ENCODE data around the gene PLXNB1. TPM values are rescaled to one million over a fixed set of nuclear protein-coding genes. Genes with fewer than 3 reads are reported as not detected.

Gene PLXNB1
- total RNA-seq, 1 experiment from 2014 or later, result 35.6 TPM

DNA sequence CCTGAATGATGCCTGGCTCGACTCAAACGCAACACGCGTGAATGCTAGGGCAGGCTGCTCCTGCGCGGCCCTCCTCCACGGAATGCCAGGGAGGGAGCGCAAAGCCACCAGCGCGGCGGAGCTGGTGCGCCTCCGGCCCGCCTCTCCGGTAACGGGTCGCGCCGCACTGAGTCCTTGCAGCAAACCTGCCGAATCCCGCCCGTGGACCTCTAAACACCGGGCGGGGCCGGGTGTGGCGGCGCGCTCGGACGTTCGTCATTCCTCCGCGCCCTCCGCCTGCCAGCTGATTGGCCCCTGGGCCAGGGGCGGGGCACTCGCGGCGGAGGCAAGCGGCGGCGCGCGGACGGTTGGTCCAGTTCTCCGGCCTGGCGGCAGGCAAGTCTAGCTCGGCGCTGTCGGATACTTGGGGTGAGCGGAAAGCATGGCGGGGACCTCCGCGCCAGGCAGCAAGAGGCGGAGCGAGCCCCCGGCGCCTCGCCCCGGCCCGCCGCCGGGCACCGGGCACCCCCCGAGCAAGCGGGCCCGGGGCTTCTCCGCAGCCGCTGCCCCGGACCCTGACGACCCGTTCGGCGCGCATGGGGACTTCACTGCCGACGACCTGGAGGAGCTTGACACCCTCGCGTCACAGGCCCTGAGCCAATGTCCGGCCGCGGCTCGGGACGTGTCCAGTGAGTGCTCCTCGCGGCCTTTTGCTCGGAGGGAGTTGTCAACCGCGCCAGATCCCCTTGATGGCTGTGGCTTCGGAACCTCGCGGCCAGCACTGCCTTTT is 16.7 kb upstream of the PLXNB1 start, which contains the start of gene ATRIP:
TSS of gene ATRIP (plus strand) at position 313 of the 769 bp plus-strand sequence. CDS start at position 422, 109 bp downstream.
- no peaks in the 10 kb centered on the region for H4K20me1 ChIP-seq (ENCODE audit: insufficient read depth)
- BruUV-seq (replicated peaks), result no TSS peak
- no peaks in the 10 kb centered on the region for H3K9me3 ChIP-seq (ENCODE audit: control insufficient read depth in 1 of 2, insufficient read depth in 1 of 2, low read depth in 1 of 2, low read length in 2 of 2)
- ATAC-seq, result peak; percentile 88
- no peaks in the 10 kb centered on the region for H3K27me3 ChIP-seq (ENCODE audit: insufficient read depth, low read length)
- peak; percentile 62 for DNase-seq (ENCODE audit: low read depth, low spot score)
- peak within 1 kb of the TSS; percentile 96 to 97 for H3K4me3 ChIP-seq (replicated peaks in 1 of 2; ENCODE audit: low read depth in 1 of 2, low read length in 2 of 2)
- peak within 1 kb of the TSS; percentile 84 for H3K4me2 ChIP-seq (ENCODE audit: low read length)
- H3K27ac ChIP-seq (ENCODE audit: low read depth, low read length), result peak within 1 kb of the TSS; percentile 82
- TF ChIP-seq, protein P1, sequence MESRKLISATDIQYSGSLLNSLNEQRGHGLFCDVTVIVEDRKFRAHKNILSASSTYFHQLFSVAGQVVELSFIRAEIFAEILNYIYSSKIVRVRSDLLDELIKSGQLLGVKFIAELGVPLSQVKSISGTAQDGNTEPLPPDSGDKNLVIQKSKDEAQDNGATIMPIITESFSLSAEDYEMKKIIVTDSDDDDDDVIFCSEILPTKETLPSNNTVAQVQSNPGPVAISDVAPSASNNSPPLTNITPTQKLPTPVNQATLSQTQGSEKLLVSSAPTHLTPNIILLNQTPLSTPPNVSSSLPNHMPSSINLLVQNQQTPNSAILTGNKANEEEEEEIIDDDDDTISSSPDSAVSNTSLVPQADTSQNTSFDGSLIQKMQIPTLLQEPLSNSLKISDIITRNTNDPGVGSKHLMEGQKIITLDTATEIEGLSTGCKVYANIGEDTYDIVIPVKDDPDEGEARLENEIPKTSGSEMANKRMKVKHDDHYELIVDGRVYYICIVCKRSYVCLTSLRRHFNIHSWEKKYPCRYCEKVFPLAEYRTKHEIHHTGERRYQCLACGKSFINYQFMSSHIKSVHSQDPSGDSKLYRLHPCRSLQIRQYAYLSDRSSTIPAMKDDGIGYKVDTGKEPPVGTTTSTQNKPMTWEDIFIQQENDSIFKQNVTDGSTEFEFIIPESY (IDR thresholded peaks at IDR 0.05; ENCODE audit: extremely low read depth, insufficient replicate concordance, low read length), result peak; percentile 40
- TF ChIP-seq YY1 (IDR thresholded peaks at IDR 0.05; ENCODE audit: extremely low read depth, insufficient replicate concordance, low read depth, low read length), result peak; percentile 70
- peak; percentile 95 for TF ChIP-seq POLR2A (IDR thresholded peaks at IDR 0.05; ENCODE audit: borderline replicate concordance, extremely low read depth, insufficient read depth, insufficient read length)
- TF ChIP-seq CEBPB (IDR thresholded peaks at IDR 0.05; ENCODE audit: low read depth), result no peak
- peak; percentile 41 for TF ChIP-seq TCF7L2 (IDR thresholded peaks at IDR 0.05; ENCODE audit: borderline replicate concordance, extremely low read depth, insufficient read depth, insufficient read length)
- peak; percentile 88 for TF ChIP-seq ZFX (IDR thresholded peaks at IDR 0.05)
- no peak for TF ChIP-seq JUND (IDR thresholded peaks at IDR 0.05)
- TF ChIP-seq POLR2AphosphoS5 (IDR thresholded peaks at IDR 0.05; ENCODE audit: low read depth, low read length), result peak; percentile 99
- TF ChIP-seq, protein P2, sequence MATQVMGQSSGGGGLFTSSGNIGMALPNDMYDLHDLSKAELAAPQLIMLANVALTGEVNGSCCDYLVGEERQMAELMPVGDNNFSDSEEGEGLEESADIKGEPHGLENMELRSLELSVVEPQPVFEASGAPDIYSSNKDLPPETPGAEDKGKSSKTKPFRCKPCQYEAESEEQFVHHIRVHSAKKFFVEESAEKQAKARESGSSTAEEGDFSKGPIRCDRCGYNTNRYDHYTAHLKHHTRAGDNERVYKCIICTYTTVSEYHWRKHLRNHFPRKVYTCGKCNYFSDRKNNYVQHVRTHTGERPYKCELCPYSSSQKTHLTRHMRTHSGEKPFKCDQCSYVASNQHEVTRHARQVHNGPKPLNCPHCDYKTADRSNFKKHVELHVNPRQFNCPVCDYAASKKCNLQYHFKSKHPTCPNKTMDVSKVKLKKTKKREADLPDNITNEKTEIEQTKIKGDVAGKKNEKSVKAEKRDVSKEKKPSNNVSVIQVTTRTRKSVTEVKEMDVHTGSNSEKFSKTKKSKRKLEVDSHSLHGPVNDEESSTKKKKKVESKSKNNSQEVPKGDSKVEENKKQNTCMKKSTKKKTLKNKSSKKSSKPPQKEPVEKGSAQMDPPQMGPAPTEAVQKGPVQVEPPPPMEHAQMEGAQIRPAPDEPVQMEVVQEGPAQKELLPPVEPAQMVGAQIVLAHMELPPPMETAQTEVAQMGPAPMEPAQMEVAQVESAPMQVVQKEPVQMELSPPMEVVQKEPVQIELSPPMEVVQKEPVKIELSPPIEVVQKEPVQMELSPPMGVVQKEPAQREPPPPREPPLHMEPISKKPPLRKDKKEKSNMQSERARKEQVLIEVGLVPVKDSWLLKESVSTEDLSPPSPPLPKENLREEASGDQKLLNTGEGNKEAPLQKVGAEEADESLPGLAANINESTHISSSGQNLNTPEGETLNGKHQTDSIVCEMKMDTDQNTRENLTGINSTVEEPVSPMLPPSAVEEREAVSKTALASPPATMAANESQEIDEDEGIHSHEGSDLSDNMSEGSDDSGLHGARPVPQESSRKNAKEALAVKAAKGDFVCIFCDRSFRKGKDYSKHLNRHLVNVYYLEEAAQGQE (IDR thresholded peaks at IDR 0.05; ENCODE audit: low read depth), result no peak
- H2AFZ ChIP-seq (ENCODE audit: low read depth, low read length, poor library complexity, severe bottlenecking), result no peak within 1 kb of the TSS
- peaks cover 16 to 37% of the 10 kb centered on the region in 2 experiments for H3K36me3 ChIP-seq (ENCODE audit: control insufficient read depth in 1 of 2, insufficient read depth in 2 of 2, low read length in 2 of 2)
- peaks cover 14 to 27% of the 10 kb centered on the region in 2 experiments for H3K4me1 ChIP-seq (ENCODE audit: control insufficient read depth in 1 of 2, insufficient read depth in 2 of 2, low read length in 2 of 2)
- ChIA-PET RAD21 (ENCODE audit: low non-redundant PET in 1 of 2, low total read pairs in 2 of 2, uncharacterized antibody in 2 of 2, unreplicated experiment in 2 of 2) (interaction anchor here in 1 of 2 experiments (0.6 to 1.9 kb wide), 3 partner anchors 10 to 110 kb away, joined by 3 to 4 read pairs (median 3); partner anchors contain the start of gene PFKFB4), POLR2A (interaction anchor here (1.1 to 1.7 kb wide), 8 partner anchors 10 to 189 kb away, joined by 3 to 13 read pairs (median 4); partner anchors contain the start of genes PFKFB4 and SLC26A6), CTCF (interaction anchor here (1.0 to 4.6 kb wide), 5 partner anchors 11 to 252 kb away, joined by 3 to 50 read pairs (median 5); no protein-coding TSS in a partner anchor)
- H3K9ac ChIP-seq (ENCODE audit: low read length), result peak within 1 kb of the TSS; percentile 87
- peaks cover 48% of the 10 kb centered on the region for H3K79me2 ChIP-seq (ENCODE audit: insufficient read depth, low read length)
- intact Hi-C loops (cut with micrococcal nuclease), result no loop called here
- no peaks in the 10 kb centered on the region for H3K9me2 ChIP-seq (ENCODE audit: insufficient read depth)
